Measurements from ENCODE around the gene PTPRK.
A peak's percentile ranks its signal among the peaks of the same experiment; 100 is the strongest.

Gene PTPRK

GRCh38 chr6:128491610-128492206, 28.7 kb downstream of the PTPRK start:
- peaks cover 14 to 17% of the 10 kb centered on the region in 2 donors for H3K4me1 ChIP-seq (ENCODE audit: control insufficient read depth in 2 of 2, insufficient read depth in 1 of 2, low read depth in 1 of 2, low read length in 2 of 2)
- H2BK15ac ChIP-seq (ENCODE audit: low read length), result no peak overlapping the region
- H2BK120ac ChIP-seq (ENCODE audit: low read depth, low read length), result no peak overlapping the region
- H4K91ac ChIP-seq (ENCODE audit: low read depth, low read length, poor library complexity), result no peak overlapping the region
- H3K36me3 ChIP-seq (replicated peaks in 1 of 2; ENCODE audit: control insufficient read depth in 2 of 2, insufficient read depth in 2 of 2, low read length in 2 of 2), result peaks cover 0 to 8% of the 10 kb centered on the region in 2 donors
- H3K79me1 ChIP-seq (ENCODE audit: low read depth, low read length), result peaks cover 2% of the 10 kb centered on the region
- H3K4me2 ChIP-seq (ENCODE audit: insufficient read depth, low read length, poor library complexity, severe bottlenecking), result no peak overlapping the region
- H3K23ac ChIP-seq (ENCODE audit: low read depth, low read length, poor library complexity), result no peak overlapping the region
- H3K27ac ChIP-seq (replicated peaks; ENCODE audit: low read length), result peak overlapping the region; percentile 7
- no peak overlapping the region for H2AK5ac ChIP-seq (ENCODE audit: low read depth, low read length)
- H3K4me3 ChIP-seq (ENCODE audit: low read length in 2 of 2), result no peak overlapping the region
- H3K14ac ChIP-seq (ENCODE audit: low read length), result no peak overlapping the region
- no peak overlapping the region for H2AFZ ChIP-seq (ENCODE audit: low read length)
- no peak overlapping the region for H3K4ac ChIP-seq (ENCODE audit: low read length)
- no peak overlapping the region for H3K9ac ChIP-seq (ENCODE audit: low read depth, low read length, poor library complexity)
- no peak overlapping the region for H4K8ac ChIP-seq (ENCODE audit: low read depth, low read length)
- no CpG with 5 or more reads among the region's 8 CpGs for WGBS, 2 donors (ENCODE audit: extremely low coverage in 2 of 2, insufficient read length in 2 of 2, insufficient replicate concordance in 1 of 2)
- H3K27me3 ChIP-seq (ENCODE audit: control insufficient read depth in 3 of 3, insufficient read depth in 3 of 3, low read depth in 1 of 3, low read length in 3 of 3), result no peaks in the 10 kb centered on the region
- DNase-seq (ENCODE audit: low spot score), result no peak
- no peaks in the 10 kb centered on the region for H3K9me3 ChIP-seq (replicated peaks in 1 of 2; ENCODE audit: control insufficient read depth in 2 of 2, insufficient read depth in 1 of 2, low read depth in 1 of 2, low read length in 2 of 2)
- H3K18ac ChIP-seq (ENCODE audit: low read length), result no peak overlapping the region
- H2BK5ac ChIP-seq (ENCODE audit: low read length), result no peak overlapping the region
- no peak overlapping the region for H2BK12ac ChIP-seq (ENCODE audit: low read length)

GRCh38 chr6:128491100-128491581, 29.3 kb downstream of the PTPRK start:
- H2BK15ac ChIP-seq (ENCODE audit: low read length), result no peak overlapping the region
- no peak overlapping the region for H2AFZ ChIP-seq (ENCODE audit: low read length)
- no peak overlapping the region for H3K18ac ChIP-seq (ENCODE audit: low read length)
- H4K8ac ChIP-seq (ENCODE audit: low read depth, low read length), result no peak overlapping the region
- peaks cover 14 to 17% of the 10 kb centered on the region in 2 donors for H3K4me1 ChIP-seq (ENCODE audit: control insufficient read depth in 2 of 2, insufficient read depth in 1 of 2, low read depth in 1 of 2, low read length in 2 of 2)
- H3K27me3 ChIP-seq (ENCODE audit: control insufficient read depth in 3 of 3, insufficient read depth in 3 of 3, low read depth in 1 of 3, low read length in 3 of 3), result no peaks in the 10 kb centered on the region
- no peak overlapping the region for H2BK120ac ChIP-seq (ENCODE audit: low read depth, low read length)
- H3K4me3 ChIP-seq (ENCODE audit: low read length in 2 of 2), result no peak overlapping the region
- H3K23ac ChIP-seq (ENCODE audit: low read depth, low read length, poor library complexity), result no peak overlapping the region
- H3K36me3 ChIP-seq (replicated peaks in 1 of 2; ENCODE audit: control insufficient read depth in 2 of 2, insufficient read depth in 2 of 2, low read length in 2 of 2), result peaks cover 0 to 8% of the 10 kb centered on the region in 2 donors
- H3K27ac ChIP-seq (replicated peaks; ENCODE audit: low read length), result no peak overlapping the region
- no peak overlapping the region for H3K14ac ChIP-seq (ENCODE audit: low read length)
- no peak overlapping the region for H3K4ac ChIP-seq (ENCODE audit: low read length)
- no peak overlapping the region for H2AK5ac ChIP-seq (ENCODE audit: low read depth, low read length)
- H3K9me3 ChIP-seq (replicated peaks in 1 of 2; ENCODE audit: control insufficient read depth in 2 of 2, insufficient read depth in 1 of 2, low read depth in 1 of 2, low read length in 2 of 2), result no peaks in the 10 kb centered on the region
- WGBS, 2 donors (ENCODE audit: extremely low coverage in 2 of 2, insufficient read length in 2 of 2, insufficient replicate concordance in 1 of 2), result no CpG with 5 or more reads among the region's 3 CpGs
- peak; percentile 55 for DNase-seq (ENCODE audit: low spot score)
- H3K9ac ChIP-seq (ENCODE audit: low read depth, low read length, poor library complexity), result no peak overlapping the region
- no peak overlapping the region for H4K91ac ChIP-seq (ENCODE audit: low read depth, low read length, poor library complexity)
- H3K79me1 ChIP-seq (ENCODE audit: low read depth, low read length), result peaks cover 2% of the 10 kb centered on the region
- no peak overlapping the region for H2BK12ac ChIP-seq (ENCODE audit: low read length)
- no peak overlapping the region for H2BK5ac ChIP-seq (ENCODE audit: low read length)
- H3K4me2 ChIP-seq (ENCODE audit: insufficient read depth, low read length, poor library complexity, severe bottlenecking), result no peak overlapping the region

GRCh38 chr6:128487746-128488145, 32.7 kb downstream of the PTPRK start:
- no peak overlapping the region for H2BK5ac ChIP-seq (ENCODE audit: low read length)
- H3K36me3 ChIP-seq (replicated peaks in 1 of 2; ENCODE audit: control insufficient read depth in 2 of 2, insufficient read depth in 2 of 2, low read length in 2 of 2), result peaks cover 0 to 8% of the 10 kb centered on the region in 2 donors
- no peak overlapping the region for H3K23ac ChIP-seq (ENCODE audit: low read depth, low read length, poor library complexity)
- no peak overlapping the region for H3K9ac ChIP-seq (ENCODE audit: low read depth, low read length, poor library complexity)
- H2BK15ac ChIP-seq (ENCODE audit: low read length), result no peak overlapping the region
- H2BK120ac ChIP-seq (ENCODE audit: low read depth, low read length), result no peak overlapping the region
- no peak for DNase-seq (ENCODE audit: low spot score)
- H2AFZ ChIP-seq (ENCODE audit: low read length), result no peak overlapping the region
- no peak overlapping the region for H2AK5ac ChIP-seq (ENCODE audit: low read depth, low read length)
- H3K18ac ChIP-seq (ENCODE audit: low read length), result no peak overlapping the region
- H3K14ac ChIP-seq (ENCODE audit: low read length), result no peak overlapping the region
- peaks cover 8 to 11% of the 10 kb centered on the region in 2 donors for H3K4me1 ChIP-seq (ENCODE audit: control insufficient read depth in 2 of 2, insufficient read depth in 1 of 2, low read depth in 1 of 2, low read length in 2 of 2)
- no peak overlapping the region for H4K8ac ChIP-seq (ENCODE audit: low read depth, low read length)
- no peak overlapping the region for H3K27ac ChIP-seq (replicated peaks; ENCODE audit: low read length)
- H3K4ac ChIP-seq (ENCODE audit: low read length), result no peak overlapping the region
- no peaks in the 10 kb centered on the region for H3K9me3 ChIP-seq (replicated peaks in 1 of 2; ENCODE audit: control insufficient read depth in 2 of 2, insufficient read depth in 1 of 2, low read depth in 1 of 2, low read length in 2 of 2)
- no peak overlapping the region for H4K91ac ChIP-seq (ENCODE audit: low read depth, low read length, poor library complexity)
- H3K4me3 ChIP-seq (ENCODE audit: low read length in 2 of 2), result no peak overlapping the region
- no CpG with 5 or more reads among the region's 3 CpGs for WGBS, 2 donors (ENCODE audit: extremely low coverage in 2 of 2, insufficient read length in 2 of 2, insufficient replicate concordance in 1 of 2)
- H3K4me2 ChIP-seq (ENCODE audit: insufficient read depth, low read length, poor library complexity, severe bottlenecking), result no peak overlapping the region
- no peaks in the 10 kb centered on the region for H3K27me3 ChIP-seq (ENCODE audit: control insufficient read depth in 3 of 3, insufficient read depth in 3 of 3, low read depth in 1 of 3, low read length in 3 of 3)
- peaks cover 2% of the 10 kb centered on the region for H3K79me1 ChIP-seq (ENCODE audit: low read depth, low read length)
- no peak overlapping the region for H2BK12ac ChIP-seq (ENCODE audit: low read length)

- Histone ChIP-seq H4K91ac (ENCODE audit: low read depth, low read length, poor library complexity) (no peak overlapping the region), H3K9ac (ENCODE audit: low read depth, low read length, poor library complexity) (no peak overlapping the region), H3K9me3 (replicated peaks in 1 of 2; ENCODE audit: control insufficient read depth in 2 of 2, insufficient read depth in 1 of 2, low read depth in 1 of 2, low read length in 2 of 2) (no peaks in the 10 kb centered on the region), H4K8ac (ENCODE audit: low read depth, low read length) (no peak overlapping the region), H2AFZ (ENCODE audit: low read length) (no peak overlapping the region), H3K36me3 (replicated peaks in 1 of 2; ENCODE audit: control insufficient read depth in 2 of 2, insufficient read depth in 2 of 2, low read length in 2 of 2) (peaks cover 0 to 8% of the 10 kb centered on the region in 2 donors), H3K27ac (replicated peaks; ENCODE audit: low read length) (no peak overlapping the region), H3K18ac (ENCODE audit: low read length) (no peak overlapping the region), H3K23ac (ENCODE audit: low read depth, low read length, poor library complexity) (no peak overlapping the region), H2BK5ac (ENCODE audit: low read length) (no peak overlapping the region), H2BK120ac (ENCODE audit: low read depth, low read length) (no peak overlapping the region), H3K4me2 (ENCODE audit: insufficient read depth, low read length, poor library complexity, severe bottlenecking) (no peak overlapping the region), H2AK5ac (ENCODE audit: low read depth, low read length) (no peak overlapping the region), H3K27me3 (ENCODE audit: control insufficient read depth in 3 of 3, insufficient read depth in 3 of 3, low read depth in 1 of 3, low read length in 3 of 3) (no peaks in the 10 kb centered on the region), H2BK15ac (ENCODE audit: low read length) (no peak overlapping the region), H2BK12ac (ENCODE audit: low read length) (no peak overlapping the region), H3K14ac (ENCODE audit: low read length) (no peak overlapping the region), H3K4me3 (ENCODE audit: low read length in 2 of 2) (no peak overlapping the region), H3K4me1 (ENCODE audit: control insufficient read depth in 2 of 2, insufficient read depth in 1 of 2, low read depth in 1 of 2, low read length in 2 of 2) (peaks cover 8 to 14% of the 10 kb centered on the region in 2 donors), H3K4ac (ENCODE audit: low read length) (no peak overlapping the region), H3K79me1 (ENCODE audit: low read depth, low read length) (peaks cover 2% of the 10 kb centered on the region)
- whole genome bisulfite sequencing, 2 donors (ENCODE audit: extremely low coverage in 2 of 2, insufficient read length in 2 of 2, insufficient replicate concordance in 1 of 2), result no CpG with 5 or more reads among the region's 2 CpGs
- DNase-seq (ENCODE audit: low spot score), result no peak
Observed at GRCh38 chr6:128487055-128487454, 33.3 kb downstream of the PTPRK start.
